ENCODE data around the gene SPON1. TPM values are rescaled to one million over a fixed set of nuclear protein-coding genes. Genes with fewer than 3 reads are reported as not detected.
"Not testable (repeated sequence)": the region's sequence is repeated elsewhere in the genome, so short reads cannot be mapped to it uniquely, and the experiment has no call there.

Gene SPON1
- total RNA-seq, 1 experiment from 2014 or later, result 6.4 TPM

DNA sequence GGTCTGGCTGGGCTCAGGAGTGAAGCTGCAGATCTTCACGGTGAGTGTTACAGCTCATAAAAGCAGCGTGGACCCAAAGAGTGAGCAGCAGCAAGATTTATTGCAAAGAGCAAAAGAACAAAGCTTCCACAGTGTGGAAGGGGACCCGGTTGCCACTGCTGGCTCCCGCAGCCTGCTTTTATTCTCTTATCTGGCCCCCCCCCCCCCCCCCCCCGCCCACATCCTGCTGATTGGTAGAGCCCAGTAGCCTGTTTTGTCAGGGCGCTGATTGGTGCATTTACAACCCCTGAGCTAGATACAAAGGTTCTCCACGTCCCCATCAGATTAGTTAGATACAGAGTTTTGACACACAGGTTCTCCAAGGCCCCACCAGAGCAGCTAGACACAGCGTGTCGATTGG lies 128.1 kb downstream of the SPON1 start:
- H3K36me3 Mint-ChIP-seq, result not testable (repeated sequence)

DNA sequence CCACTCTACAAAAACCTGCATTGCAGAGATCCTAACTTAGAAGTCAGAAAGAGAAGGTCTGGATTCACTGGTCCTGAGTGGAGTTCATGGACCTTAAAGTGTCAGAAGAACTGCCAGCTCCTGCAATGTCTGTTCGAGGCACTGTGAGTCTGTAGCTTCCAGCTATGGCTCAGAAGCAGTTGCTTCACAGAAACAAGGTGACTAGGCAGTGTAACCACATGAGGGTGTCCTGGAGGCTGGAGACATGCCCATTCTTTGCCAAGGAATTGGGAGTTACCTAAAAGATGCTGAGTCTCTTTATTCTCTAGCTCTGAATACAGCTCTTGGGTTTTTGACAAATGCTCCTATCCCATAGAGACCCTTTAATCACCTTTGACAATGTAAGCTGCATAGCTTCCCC lies 130.5 kb downstream of the SPON1 start:
- H3K9me3 Mint-ChIP-seq, result 0 out of 2 replicates have a peak, but pooled peaks cover 7% of the 10 kb centered on the region
- ATAC-seq (no peak), DNase-seq (ENCODE audit: low spot score) (no peak)
- H3K36me3 Mint-ChIP-seq, result no peaks in the 10 kb centered on the region
- H3K4me1 Mint-ChIP-seq, result peaks cover 7% of the 10 kb centered on the region; the same call in 1 of the 2 replicates
- H3K4me3 Mint-ChIP-seq, result no peak overlapping the region
- no peaks in the 10 kb centered on the region for H3K27me3 Mint-ChIP-seq (ENCODE audit: low read depth)
- TF ChIP-seq GABPB1 (CRISPR knock-in tag; IDR thresholded peaks at IDR 0.05), result no peak
- TF ChIP-seq FOXJ3 (CRISPR knock-in tag; IDR thresholded peaks at IDR 0.05; ENCODE audit: borderline replicate concordance), result no peak
- TF ChIP-seq, protein P1, sequence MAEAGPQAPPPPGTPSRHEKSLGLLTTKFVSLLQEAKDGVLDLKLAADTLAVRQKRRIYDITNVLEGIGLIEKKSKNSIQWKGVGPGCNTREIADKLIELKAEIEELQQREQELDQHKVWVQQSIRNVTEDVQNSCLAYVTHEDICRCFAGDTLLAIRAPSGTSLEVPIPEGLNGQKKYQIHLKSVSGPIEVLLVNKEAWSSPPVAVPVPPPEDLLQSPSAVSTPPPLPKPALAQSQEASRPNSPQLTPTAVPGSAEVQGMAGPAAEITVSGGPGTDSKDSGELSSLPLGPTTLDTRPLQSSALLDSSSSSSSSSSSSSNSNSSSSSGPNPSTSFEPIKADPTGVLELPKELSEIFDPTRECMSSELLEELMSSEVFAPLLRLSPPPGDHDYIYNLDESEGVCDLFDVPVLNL (CRISPR knock-in tag; IDR thresholded peaks at IDR 0.05; ENCODE audit: borderline replicate concordance, low read depth), result no peak
- no peak for TF ChIP-seq CREM (CRISPR knock-in tag; IDR thresholded peaks at IDR 0.05)
- TF ChIP-seq ZNF416 (CRISPR knock-in tag; IDR thresholded peaks at IDR 0.05), result no peak
- TF ChIP-seq EMX1 (CRISPR knock-in tag; IDR thresholded peaks at IDR 0.05), result no peak
- TF ChIP-seq, protein P2, sequence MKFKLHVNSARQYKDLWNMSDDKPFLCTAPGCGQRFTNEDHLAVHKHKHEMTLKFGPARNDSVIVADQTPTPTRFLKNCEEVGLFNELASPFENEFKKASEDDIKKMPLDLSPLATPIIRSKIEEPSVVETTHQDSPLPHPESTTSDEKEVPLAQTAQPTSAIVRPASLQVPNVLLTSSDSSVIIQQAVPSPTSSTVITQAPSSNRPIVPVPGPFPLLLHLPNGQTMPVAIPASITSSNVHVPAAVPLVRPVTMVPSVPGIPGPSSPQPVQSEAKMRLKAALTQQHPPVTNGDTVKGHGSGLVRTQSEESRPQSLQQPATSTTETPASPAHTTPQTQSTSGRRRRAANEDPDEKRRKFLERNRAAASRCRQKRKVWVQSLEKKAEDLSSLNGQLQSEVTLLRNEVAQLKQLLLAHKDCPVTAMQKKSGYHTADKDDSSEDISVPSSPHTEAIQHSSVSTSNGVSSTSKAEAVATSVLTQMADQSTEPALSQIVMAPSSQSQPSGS (CRISPR knock-in tag; IDR thresholded peaks at IDR 0.05; ENCODE audit: borderline replicate concordance, low read depth), result no peak
- no peak for TF ChIP-seq GTF2I (CRISPR knock-in tag; conservative IDR thresholded peaks at IDR 0.05)
- TF ChIP-seq ETV6 (CRISPR knock-in tag; IDR thresholded peaks at IDR 0.05), result no peak
- TF ChIP-seq SOX15 (CRISPR knock-in tag; IDR thresholded peaks at IDR 0.05), result no peak
- no peak for TF ChIP-seq OVOL2 (CRISPR knock-in tag; IDR thresholded peaks at IDR 0.05; ENCODE audit: borderline replicate concordance)
- no peak for TF ChIP-seq NFE2L1 (CRISPR knock-in tag; IDR thresholded peaks at IDR 0.05)
- no peak for TF ChIP-seq IRF2 (CRISPR knock-in tag; IDR thresholded peaks at IDR 0.05; ENCODE audit: borderline replicate concordance, low read depth)
- TF ChIP-seq, protein P3, sequence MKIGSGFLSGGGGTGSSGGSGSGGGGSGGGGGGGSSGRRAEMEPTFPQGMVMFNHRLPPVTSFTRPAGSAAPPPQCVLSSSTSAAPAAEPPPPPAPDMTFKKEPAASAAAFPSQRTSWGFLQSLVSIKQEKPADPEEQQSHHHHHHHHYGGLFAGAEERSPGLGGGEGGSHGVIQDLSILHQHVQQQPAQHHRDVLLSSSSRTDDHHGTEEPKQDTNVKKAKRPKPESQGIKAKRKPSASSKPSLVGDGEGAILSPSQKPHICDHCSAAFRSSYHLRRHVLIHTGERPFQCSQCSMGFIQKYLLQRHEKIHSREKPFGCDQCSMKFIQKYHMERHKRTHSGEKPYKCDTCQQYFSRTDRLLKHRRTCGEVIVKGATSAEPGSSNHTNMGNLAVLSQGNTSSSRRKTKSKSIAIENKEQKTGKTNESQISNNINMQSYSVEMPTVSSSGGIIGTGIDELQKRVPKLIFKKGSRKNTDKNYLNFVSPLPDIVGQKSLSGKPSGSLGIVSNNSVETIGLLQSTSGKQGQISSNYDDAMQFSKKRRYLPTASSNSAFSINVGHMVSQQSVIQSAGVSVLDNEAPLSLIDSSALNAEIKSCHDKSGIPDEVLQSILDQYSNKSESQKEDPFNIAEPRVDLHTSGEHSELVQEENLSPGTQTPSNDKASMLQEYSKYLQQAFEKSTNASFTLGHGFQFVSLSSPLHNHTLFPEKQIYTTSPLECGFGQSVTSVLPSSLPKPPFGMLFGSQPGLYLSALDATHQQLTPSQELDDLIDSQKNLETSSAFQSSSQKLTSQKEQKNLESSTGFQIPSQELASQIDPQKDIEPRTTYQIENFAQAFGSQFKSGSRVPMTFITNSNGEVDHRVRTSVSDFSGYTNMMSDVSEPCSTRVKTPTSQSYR (CRISPR knock-in tag; IDR thresholded peaks at IDR 0.05), result no peak
- TF ChIP-seq MYBL2 (CRISPR knock-in tag; IDR thresholded peaks at IDR 0.05), result no peak
- no peak for TF ChIP-seq ZNF396 (CRISPR knock-in tag; IDR thresholded peaks at IDR 0.05; ENCODE audit: borderline replicate concordance)
- no peak for TF ChIP-seq ZNF219 (CRISPR knock-in tag; IDR thresholded peaks at IDR 0.05; ENCODE audit: borderline replicate concordance)
- ChIA-PET POLR2A (no interaction called here), CTCF (no interaction called here)
- no peak overlapping the region for H3K27ac Mint-ChIP-seq

More for the DNA sequence above, 128.1 kb downstream of the SPON1 start:
- POLR2A ChIA-PET, result interaction anchor here (0.7 kb wide), 1 partner anchor 22 kb away, joined by 5 read pairs; no protein-coding TSS in a partner anchor
- H3K27me3 Mint-ChIP-seq (ENCODE audit: low read depth); DNase-seq (ENCODE audit: low spot score); ATAC-seq; H3K4me3 Mint-ChIP-seq; H3K27ac Mint-ChIP-seq; H3K4me1 Mint-ChIP-seq; H3K9me3 Mint-ChIP-seq: not testable (repeated sequence)
- CTCF ChIA-PET, result interaction anchor here (0.6 kb wide), 1 partner anchor 328 kb away, joined by 3 read pairs; no protein-coding TSS in a partner anchor

DNA sequence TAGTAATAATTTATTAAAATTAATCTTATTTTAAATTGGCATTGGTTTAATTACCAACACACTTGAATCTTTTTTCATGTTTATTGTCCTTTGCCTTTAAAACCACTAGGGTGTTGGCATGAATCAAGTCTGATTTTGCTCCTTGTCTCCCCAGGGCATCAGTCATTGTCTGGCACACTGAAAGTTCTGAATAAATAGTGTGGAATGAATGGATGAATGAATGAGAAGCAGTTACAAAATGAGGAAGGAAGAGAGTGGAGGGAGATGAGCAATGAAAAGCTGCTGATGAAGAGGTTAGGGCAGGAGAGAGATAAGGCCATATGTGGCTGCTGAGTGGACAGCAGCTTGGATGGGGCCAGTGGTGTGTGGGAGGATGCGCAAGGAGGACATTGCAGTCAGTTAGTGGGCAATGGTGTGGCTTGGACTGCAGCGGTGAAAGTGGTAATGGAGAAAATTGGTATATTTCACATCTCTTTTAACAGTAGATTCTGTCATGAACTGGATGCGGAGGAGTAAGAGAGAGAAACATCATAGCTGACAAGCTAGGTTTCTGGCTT lies 132.0 kb downstream of the SPON1 start:
- Mint-ChIP-seq H3K27me3 (ENCODE audit: low read depth) (no peaks in the 10 kb centered on the region), H3K27ac (no peak overlapping the region), H3K36me3 (no peaks in the 10 kb centered on the region), H3K4me3 (no peak overlapping the region), H3K4me1 (peaks cover 15% of the 10 kb centered on the region), H3K9me3 (no peaks in the 10 kb centered on the region)
- ChIA-PET POLR2A (no interaction called here), CTCF (no interaction called here)
- DNase-seq (ENCODE audit: low spot score) (no peak), ATAC-seq (no peak)
- TF ChIP-seq PRRX2 (CRISPR knock-in tag; IDR thresholded peaks at IDR 0.05), result no peak
- TF ChIP-seq HMGA2 (CRISPR knock-in tag; IDR thresholded peaks at IDR 0.05), result peak; percentile 42
